Measurements from ENCODE around the gene SRSF2. TPM values are rescaled to one million over a fixed set of nuclear protein-coding genes. Genes with fewer than 3 reads are reported as not detected.

The SRSF2 gene
- total and polyA plus RNA-seq, 9 donors = 126 to 245 (median 166) TPM

DNA sequence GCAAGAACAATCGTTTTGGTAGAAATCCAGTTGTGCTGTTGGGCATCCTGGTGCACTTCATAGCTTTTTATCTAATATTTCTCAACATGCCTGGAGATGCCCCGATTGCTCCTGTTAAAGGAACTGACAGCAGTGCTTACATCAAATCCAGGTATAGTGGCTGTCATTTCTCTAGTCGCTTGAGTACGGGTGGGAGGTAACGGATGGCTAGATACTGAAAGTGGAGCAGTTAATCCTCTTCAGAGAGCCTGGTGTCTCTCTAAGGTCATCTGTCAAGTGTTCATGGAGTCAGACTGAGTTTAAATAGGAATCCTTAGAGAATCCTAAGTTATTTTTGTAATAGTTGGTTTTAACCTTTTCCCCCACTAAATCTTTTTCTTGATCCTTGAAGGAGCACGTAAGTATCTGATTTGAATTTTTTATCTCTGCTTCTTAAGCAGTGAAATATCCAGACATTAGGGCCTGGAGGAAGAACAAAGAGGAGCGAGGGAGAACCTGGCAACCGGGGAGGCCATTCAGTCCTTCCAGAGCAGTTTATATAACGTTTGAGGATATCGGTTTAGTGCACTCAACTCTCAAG, 38.0 kb upstream of the SRSF2 start:
- H3K4me1 ChIP-seq (ENCODE audit: insufficient read depth) = no peaks in the 10 kb centered on the region
- DNase-seq = no peak
- intact Hi-C loops (cut with DNase I) = no loop called here
- H3K9me3 ChIP-seq = no peaks in the 10 kb centered on the region
- no peak overlapping the region for H3K27ac ChIP-seq
- H3K36me3 ChIP-seq = no peaks in the 10 kb centered on the region
- WGBS, 3 donors = 85 to 87% (median 87%) methylated on average over 10 of the region's 10 CpGs
- no peak for TF ChIP-seq POLR2A (IDR thresholded peaks at IDR 0.05)
- TF ChIP-seq, protein P1, sequence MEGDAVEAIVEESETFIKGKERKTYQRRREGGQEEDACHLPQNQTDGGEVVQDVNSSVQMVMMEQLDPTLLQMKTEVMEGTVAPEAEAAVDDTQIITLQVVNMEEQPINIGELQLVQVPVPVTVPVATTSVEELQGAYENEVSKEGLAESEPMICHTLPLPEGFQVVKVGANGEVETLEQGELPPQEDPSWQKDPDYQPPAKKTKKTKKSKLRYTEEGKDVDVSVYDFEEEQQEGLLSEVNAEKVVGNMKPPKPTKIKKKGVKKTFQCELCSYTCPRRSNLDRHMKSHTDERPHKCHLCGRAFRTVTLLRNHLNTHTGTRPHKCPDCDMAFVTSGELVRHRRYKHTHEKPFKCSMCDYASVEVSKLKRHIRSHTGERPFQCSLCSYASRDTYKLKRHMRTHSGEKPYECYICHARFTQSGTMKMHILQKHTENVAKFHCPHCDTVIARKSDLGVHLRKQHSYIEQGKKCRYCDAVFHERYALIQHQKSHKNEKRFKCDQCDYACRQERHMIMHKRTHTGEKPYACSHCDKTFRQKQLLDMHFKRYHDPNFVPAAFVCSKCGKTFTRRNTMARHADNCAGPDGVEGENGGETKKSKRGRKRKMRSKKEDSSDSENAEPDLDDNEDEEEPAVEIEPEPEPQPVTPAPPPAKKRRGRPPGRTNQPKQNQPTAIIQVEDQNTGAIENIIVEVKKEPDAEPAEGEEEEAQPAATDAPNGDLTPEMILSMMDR (IDR thresholded peaks at IDR 0.05) = no peak
- TF ChIP-seq EP300 (IDR thresholded peaks at IDR 0.05) = no peak
- H3K4me3 ChIP-seq = no peak overlapping the region
- no peaks in the 10 kb centered on the region for H3K27me3 ChIP-seq

DNA sequence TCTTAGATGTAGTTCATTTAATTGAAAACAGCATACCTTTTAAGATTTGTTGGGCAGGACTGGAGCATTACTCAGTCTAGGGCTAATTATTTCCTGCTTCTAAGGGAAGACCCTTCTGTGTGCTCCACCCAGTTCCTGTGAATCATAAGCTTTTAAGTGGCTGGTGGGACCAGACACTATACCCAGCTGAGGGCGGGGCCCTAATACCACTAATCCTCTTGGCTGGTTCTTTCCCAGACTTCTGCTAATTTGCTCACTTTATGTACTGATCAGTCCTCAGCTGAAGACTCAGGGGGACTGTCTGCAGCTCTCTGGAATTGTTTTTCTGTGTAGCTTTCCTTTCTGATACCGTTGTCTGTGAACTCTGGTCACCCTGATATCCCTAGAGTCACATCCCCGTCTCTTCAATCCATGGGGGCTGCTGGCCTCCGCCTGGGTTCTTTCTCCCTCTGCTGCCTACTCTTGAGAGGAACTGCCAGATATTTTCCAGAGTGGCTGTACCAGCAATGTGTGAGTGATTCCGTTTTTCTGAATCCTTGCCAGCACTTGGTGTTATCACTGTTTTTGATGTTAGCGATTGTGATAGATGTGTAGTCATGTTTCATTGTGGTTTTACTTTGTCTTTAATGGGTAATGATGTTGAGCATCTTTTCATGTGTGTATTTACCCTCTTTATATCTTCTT, 35.9 kb upstream of the SRSF2 start:
- Histone ChIP-seq H3K9me3 (no peaks in the 10 kb centered on the region), H3K27me3 (no peaks in the 10 kb centered on the region), H3K4me1 (ENCODE audit: insufficient read depth) (no peaks in the 10 kb centered on the region), H3K4me3 (no peak overlapping the region), H3K36me3 (no peaks in the 10 kb centered on the region), H3K27ac (no peak overlapping the region)
- TF ChIP-seq, protein P1 (IDR thresholded peaks at IDR 0.05) = no peak
- intact Hi-C loops (cut with DNase I) = no loop called here
- 69 to 72% (median 70%) methylated on average over 6 of the region's 6 CpGs for WGBS, 3 donors
- no peak for DNase-seq

DNA sequence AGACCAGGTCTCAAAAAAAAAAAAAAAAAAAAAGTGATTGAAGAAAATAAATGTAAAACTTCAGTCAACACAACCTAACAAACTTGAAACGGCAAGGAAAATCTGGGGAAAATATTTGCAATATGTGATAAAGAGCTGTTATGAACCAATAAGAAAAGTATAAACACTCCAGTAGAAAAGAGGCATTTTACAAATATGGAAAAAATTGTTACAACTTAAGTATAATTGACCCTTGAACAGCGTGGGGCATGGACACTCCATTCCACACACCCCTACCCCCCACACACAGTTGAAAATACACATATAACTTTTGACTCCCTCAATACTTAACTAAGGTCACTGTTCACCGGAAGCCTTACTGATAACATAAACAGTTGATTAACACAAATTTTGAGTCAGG, 21.4 kb upstream of the SRSF2 start:
- WGBS, 3 donors = 56 to 76% (median 74%) methylated on average over 3 of the region's 3 CpGs
- TF ChIP-seq EP300 (IDR thresholded peaks at IDR 0.05) = no peak
- no peak for TF ChIP-seq POLR2A (IDR thresholded peaks at IDR 0.05)
- TF ChIP-seq, protein P1 (IDR thresholded peaks at IDR 0.05) = no peak
- DNase-seq = no peak
- no peak overlapping the region for H3K4me3 ChIP-seq
- no peaks in the 10 kb centered on the region for H3K36me3 ChIP-seq
- H3K27ac ChIP-seq = no peak overlapping the region
- no peaks in the 10 kb centered on the region for H3K27me3 ChIP-seq
- intact Hi-C loops (cut with DNase I) = loop anchor here in 1 of 4 donors (5.0 kb wide), 1 partner anchor 84 kb away; no protein-coding TSS in a partner anchor
- no peaks in the 10 kb centered on the region for H3K9me3 ChIP-seq
- H3K4me1 ChIP-seq (ENCODE audit: insufficient read depth) = no peaks in the 10 kb centered on the region

DNA sequence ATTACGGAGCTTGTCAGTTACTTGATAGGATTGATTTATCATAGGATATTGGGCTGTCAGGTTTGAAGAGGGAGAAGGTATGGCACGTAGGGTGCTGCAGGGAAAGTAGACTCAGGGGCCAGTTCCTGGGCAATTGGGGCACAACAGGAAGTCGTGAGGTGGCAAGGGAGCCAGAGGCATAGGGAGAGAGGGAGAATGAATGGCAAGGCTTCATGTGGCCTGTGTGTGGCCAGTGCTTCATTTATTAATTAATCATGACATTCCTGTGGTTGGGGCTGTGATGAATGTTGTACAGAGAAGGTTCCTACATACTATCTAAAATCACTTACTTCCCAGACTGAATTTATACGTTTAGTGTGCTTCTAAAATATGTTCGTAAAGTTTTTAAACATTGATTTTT, 20.1 kb upstream of the SRSF2 start:
- 94 to 96% (median 95%) methylated on average over 5 of the region's 5 CpGs for WGBS, 3 donors
- DNase-seq = no peak
- no peak overlapping the region for H3K27ac ChIP-seq
- H3K27me3 ChIP-seq = no peaks in the 10 kb centered on the region
- TF ChIP-seq EP300 (IDR thresholded peaks at IDR 0.05) = no peak
- TF ChIP-seq, protein P1 (IDR thresholded peaks at IDR 0.05) = no peak
- H3K4me3 ChIP-seq = no peak overlapping the region
- no peaks in the 10 kb centered on the region for H3K9me3 ChIP-seq
- H3K36me3 ChIP-seq = no peaks in the 10 kb centered on the region
- no peaks in the 10 kb centered on the region for H3K4me1 ChIP-seq (ENCODE audit: insufficient read depth)
- intact Hi-C loops (cut with DNase I) = loop anchor here in 1 of 4 donors (5.0 kb wide), 1 partner anchor 85 kb away; no protein-coding TSS in a partner anchor
